ENCODE results near the gene UBR3.
"Not testable (repeated sequence)": the region's sequence is repeated elsewhere in the genome, so short reads cannot be mapped to it uniquely, and the experiment has no call there.

The UBR3 gene

DNA sequence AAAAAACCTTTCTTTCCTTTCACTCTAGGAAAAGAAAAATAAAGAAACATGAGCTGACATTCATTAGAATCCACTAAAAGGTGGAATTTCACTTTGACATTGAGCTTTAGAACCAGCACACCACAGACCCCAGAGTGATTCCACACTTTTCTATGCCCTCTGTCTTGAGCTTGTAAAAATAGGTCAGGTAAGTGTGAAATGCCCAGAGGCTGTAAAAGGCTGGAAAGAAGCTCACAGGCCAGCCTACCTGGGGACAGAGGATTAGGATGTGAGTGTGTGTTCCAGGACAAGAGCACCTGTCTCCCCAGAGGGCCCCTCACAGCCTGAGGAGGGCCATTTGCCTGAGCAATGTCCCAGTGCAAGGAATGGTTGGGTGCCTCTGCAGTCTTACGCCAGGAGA lies 294.4 kb downstream of the UBR3 start:
- H3K36me3 ChIP-seq (ENCODE audit: control insufficient read depth in 1 of 2, insufficient read depth in 2 of 2, low read length in 2 of 2): no peaks in the 10 kb centered on the region
- H3K27ac ChIP-seq (ENCODE audit: low read length): no peak overlapping the region
- H3K9me3 ChIP-seq (ENCODE audit: control insufficient read depth in 1 of 2, low read length in 2 of 2): no peaks in the 10 kb centered on the region
- no peak overlapping the region for H3K4me3 ChIP-seq (ENCODE audit: low read depth in 1 of 2, low read length in 2 of 2)
- no peaks in the 10 kb centered on the region for H3K27me3 ChIP-seq (ENCODE audit: low read depth, low read length)
- no peaks in the 10 kb centered on the region for H3K4me1 ChIP-seq (ENCODE audit: control insufficient read depth in 1 of 2, insufficient read depth in 2 of 2, low read length in 2 of 2)

DNA sequence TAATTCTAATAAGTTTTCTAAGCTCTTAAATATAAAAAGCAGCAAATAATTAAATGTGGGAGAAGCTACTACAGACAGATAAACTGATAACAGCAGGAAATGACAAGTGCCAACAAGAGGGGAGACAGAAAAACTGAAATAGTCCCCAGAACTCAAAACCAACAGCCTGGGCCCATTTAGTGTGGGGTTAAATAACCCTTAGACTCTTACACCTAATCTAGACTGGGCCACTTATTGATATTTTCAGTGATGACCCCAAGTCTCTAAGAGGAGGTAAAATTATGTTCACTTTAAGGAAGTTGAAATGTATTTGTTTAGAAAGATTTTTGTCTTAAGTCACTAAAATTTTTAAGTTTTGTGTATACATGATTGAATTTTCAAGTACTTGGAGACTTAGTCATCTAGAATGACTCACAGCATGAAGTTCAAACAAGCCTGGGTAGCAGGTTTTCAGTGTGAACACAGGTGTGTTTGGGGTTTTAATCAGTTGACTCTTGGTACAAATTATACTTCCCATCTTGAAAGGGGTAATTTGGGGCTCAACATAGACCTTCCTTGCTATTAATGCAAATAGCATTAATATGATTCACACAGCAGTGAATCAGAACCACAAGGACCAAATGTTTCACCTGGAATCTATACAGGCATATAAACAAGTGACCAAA lies 295.8 kb downstream of the UBR3 start:
- no peak overlapping the region for H3K4me3 ChIP-seq (ENCODE audit: low read depth in 1 of 2, low read length in 2 of 2)
- H3K9me3 ChIP-seq (ENCODE audit: control insufficient read depth in 1 of 2, low read length in 2 of 2): no peaks in the 10 kb centered on the region
- no peaks in the 10 kb centered on the region for H3K27me3 ChIP-seq (ENCODE audit: low read depth, low read length)
- H3K27ac ChIP-seq (ENCODE audit: low read length): no peak overlapping the region
- H3K4me1 ChIP-seq (ENCODE audit: control insufficient read depth in 1 of 2, insufficient read depth in 2 of 2, low read length in 2 of 2): no peaks in the 10 kb centered on the region
- H3K36me3 ChIP-seq (ENCODE audit: control insufficient read depth in 1 of 2, insufficient read depth in 2 of 2, low read length in 2 of 2): no peaks in the 10 kb centered on the region

DNA sequence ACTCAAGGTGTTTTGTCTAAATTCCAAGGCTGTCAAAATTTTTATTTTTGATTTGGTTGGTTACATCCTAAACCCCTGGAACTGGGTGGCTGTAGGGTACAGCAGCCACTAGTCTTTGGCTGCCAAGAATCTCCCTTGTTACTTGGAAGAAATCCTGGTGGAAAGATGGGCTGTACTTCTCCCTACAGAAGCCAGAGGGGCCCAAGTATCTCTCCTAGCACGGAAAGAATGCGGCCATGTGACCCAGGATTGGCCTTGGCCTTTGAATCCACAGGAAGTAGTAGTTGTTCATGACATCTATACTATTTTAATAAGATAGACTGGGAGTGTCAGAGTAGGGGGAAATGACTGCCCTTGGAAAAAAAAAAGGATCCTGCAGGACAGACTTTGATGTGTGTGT lies 296.3 kb downstream of the UBR3 start:
- Histone ChIP-seq H3K27ac (ENCODE audit: low read length) (no peak overlapping the region), H3K36me3 (ENCODE audit: control insufficient read depth in 1 of 2, insufficient read depth in 2 of 2, low read length in 2 of 2) (no peaks in the 10 kb centered on the region), H3K4me3 (ENCODE audit: low read depth in 1 of 2, low read length in 2 of 2) (no peak overlapping the region), H3K4me1 (ENCODE audit: control insufficient read depth in 1 of 2, insufficient read depth in 2 of 2, low read length in 2 of 2) (no peaks in the 10 kb centered on the region), H3K9me3 (ENCODE audit: control insufficient read depth in 1 of 2, low read length in 2 of 2) (no peaks in the 10 kb centered on the region), H3K27me3 (ENCODE audit: low read depth, low read length) (no peaks in the 10 kb centered on the region)

DNA sequence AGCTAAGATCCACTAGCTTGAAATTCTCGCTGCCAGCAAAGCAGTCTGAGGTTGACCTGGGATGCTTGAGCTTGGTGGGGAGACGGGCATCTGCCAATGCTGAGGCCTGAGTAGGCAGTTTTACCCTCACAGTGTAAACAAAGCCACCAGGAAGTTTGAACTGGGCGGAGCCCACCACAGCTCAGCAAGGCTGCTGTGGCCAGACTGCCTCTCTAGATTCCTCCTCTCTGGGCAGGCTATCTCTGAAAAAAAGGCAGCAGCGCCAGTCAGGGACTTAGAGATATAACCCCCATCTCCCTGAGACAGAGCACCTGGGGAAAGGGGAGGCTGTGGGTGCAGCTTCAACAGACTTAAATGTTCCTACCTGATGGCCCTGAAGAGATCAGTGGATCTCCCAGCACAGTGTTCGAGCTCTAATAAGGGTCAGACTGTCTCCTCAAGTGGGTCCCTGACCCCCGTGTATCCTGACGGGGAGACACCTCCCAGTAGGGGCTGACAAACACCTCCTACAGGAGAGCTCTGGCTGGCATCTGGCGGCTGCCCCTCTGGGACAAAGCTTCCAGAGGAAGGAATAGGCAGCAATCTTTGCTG lies 299.0 kb downstream of the UBR3 start:
- not testable (repeated sequence) for H3K27ac ChIP-seq (ENCODE audit: low read length); H3K27me3 ChIP-seq (ENCODE audit: low read depth, low read length); H3K36me3 ChIP-seq (ENCODE audit: control insufficient read depth in 1 of 2, insufficient read depth in 2 of 2, low read length in 2 of 2); H3K4me1 ChIP-seq (ENCODE audit: control insufficient read depth in 1 of 2, insufficient read depth in 2 of 2, low read length in 2 of 2); H3K9me3 ChIP-seq (ENCODE audit: control insufficient read depth in 1 of 2, low read length in 2 of 2); H3K4me3 ChIP-seq (ENCODE audit: low read depth in 1 of 2, low read length in 2 of 2)

Data from muscle layer of duodenum (tissue), 2 donors.